ENCODE results near the gene TXNL4A. TPM values are rescaled to one million over a fixed set of nuclear protein-coding genes. Genes with fewer than 3 reads are reported as not detected.

Gene TXNL4A
- total RNA-seq, 1 experiment from 2014 or later = 91.5 TPM

DNA sequence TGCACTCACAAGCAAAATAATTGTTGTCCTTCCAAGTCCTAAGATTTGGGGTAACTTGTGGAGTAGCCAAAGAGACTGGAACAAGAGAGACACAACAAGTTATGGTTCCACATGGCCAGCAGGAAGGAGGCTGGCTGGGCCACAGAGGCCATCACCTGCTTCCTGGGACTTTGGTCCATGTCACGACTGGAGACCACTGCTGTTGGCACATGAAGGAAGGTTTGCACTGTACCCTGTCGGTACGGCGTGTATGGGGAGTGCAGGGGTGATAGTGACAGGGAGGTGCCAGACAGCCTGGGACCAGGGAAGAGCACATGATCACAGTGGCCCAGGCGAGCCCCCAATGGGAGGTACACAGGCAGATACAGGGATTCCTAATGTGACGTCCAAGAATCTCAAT is 52.4 kb downstream of the TXNL4A start:
- DNase-seq (ENCODE audit: low read depth) = no peak

DNA sequence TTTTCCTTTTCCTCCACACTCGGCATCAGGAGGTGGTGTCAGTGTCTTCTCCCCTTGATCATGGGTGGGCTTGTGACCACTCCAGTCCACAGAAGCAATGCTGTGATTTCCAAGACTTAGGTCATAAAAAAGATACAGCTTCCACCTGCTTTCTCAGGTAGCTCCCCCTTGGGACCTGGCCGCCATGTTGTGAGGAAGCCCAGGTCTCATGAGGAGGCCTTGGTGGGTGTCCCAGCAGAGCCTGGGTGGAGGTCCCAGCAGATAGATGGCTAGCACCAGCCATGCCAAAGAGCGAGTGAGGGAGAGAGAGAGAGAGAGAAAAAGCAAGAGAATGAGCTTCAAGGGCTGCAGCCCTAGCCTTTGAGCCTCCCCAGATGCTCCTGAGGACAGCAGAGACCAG is 52.9 kb downstream of the TXNL4A start:
- DNase-seq (ENCODE audit: low read depth) = no peak

DNA sequence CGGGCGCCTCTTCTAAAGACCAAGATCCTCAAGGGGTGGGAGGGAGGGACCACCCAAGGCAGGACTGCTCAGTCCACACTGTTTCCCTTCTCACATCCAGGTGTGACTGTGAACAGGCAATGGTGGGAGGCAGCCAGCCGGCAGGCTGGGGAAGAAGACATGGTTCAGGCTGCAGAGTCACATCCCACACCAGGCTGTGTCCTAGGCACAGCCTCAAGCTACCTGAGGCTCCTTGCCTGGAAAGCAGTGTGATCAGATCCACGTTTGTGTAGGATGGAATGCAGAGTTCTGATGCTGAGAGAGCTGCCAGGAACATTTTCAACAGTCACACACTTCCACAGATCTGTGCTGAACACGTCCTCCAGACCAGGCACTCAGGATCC is 53.3 kb downstream of the TXNL4A start:
- DNase-seq (ENCODE audit: low read depth) = no peak

DNA sequence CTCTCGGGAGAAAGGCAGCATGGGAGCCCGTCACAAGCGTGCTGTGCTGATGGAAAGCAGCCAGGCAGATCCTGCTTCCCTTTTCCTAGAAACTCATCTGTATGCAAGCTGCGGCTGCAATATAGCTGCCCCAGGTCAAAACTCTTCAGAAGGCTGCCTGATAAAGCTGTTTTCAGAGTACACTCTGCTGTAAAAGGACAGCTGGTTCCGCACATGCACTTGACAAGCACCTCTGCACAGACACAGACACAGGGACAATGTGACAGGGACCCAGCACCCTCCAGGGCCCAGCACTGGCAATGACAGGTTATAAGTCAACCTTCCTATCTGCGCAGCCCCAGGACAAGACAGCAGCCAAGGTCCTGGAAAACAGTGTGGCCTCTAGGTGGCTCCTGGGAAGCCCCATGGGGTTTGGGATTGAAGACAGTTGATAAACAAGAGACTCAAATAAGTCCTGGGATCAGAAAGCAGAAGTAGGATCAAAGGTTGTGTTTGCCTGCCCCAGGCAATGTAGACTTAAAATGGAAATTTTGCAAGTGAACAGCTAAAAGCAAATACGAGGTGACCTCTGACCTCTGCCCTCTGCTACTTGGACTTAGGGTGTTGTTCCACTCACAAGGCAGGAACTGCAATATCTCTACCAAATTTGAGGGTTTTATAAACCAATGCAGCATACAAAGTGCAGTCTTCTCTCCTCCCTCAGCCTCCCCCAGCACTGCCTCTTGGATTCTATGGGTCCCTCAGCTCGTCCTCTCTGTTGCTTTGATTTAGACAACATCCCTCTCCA is 53.9 kb downstream of the TXNL4A start:
- DNase-seq (ENCODE audit: low read depth) = no peak

DNA sequence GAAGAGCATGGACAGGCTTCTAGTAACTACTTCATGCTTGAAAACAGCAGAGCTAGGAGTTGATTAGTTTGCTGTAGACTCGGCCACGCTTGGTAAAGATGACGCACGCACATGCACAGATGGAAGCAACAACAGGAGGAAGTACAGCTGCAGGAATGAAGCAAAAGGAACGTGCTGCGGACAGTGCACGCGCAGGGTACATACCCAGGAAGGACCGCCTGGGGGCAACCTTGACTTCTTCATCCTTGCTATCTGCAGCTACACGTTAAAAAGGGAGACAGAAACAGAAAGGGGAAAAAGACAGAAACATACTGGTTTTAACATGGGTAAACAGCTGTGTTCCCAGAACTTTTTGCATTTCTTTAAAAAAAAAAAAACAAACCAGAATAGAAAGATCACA is 54.6 kb downstream of the TXNL4A start:
- no peak for DNase-seq (ENCODE audit: low read depth)

DNA sequence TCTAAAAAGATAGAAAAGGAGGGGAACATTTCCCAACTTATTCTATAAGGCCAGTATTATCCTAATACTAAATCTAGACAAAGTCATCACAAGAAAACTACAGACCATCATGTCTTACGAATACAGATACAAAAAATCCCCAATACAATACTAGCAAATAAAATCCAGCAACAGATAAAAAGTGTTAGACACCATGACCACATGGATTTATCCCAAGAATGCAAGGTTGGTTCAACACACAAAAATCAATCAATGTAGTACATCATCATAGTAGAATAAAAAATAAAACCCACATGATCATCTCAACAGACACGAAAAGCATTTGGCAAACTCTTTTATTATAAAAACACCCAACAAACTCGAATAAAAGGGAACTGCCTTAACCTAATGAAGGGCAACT is 55.5 kb downstream of the TXNL4A start:
- no peak for DNase-seq (ENCODE audit: low read depth)

DNA sequence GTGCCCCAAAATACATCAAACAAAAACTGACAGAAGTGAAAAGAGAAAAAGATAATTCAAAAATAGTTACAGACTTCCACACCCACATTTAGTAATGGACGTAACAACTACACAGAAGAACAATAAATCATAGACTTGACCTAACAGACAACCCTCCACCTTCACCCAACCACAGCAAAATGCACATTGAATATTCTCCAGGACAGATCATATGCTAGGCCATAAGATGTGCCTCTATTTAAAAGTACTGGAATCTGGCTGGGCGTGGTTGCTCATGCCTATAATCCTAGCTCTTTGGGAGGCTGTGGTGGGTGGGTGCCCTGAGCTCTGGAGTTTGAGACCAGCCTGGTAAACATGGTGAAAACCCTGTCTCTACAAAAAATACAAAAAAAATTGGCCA is 56.9 kb downstream of the TXNL4A start:
- no peak for DNase-seq (ENCODE audit: low read depth)

DNA sequence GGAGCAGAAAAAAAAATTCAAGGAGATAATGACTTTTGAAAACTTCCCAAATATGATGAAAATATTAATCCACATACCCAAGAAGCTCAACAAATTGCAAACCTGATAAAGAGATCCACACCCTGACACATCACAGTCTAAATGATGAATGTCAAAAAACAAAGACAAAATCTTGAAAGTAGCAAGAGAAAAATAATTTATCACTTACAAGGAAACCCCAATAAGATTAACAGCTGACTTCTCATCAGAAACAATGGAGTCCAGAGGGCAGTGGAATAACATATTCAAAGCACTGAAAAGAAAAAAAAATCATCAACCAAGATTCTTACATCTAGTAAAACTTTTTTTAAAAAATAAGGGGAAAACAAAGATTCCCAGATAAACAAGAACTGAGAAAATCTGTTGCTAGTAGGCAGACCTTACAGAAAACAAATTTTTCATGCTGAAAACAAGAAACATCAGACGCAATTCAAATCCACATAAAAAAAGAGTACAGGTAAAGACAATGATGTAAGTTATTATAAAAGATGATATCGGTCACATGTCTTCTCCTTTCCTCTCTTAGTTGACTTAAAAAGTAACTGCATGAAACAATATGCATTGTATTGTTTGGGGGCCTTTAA is 58.2 kb downstream of the TXNL4A start:
- no peak for DNase-seq (ENCODE audit: low read depth)

DNA sequence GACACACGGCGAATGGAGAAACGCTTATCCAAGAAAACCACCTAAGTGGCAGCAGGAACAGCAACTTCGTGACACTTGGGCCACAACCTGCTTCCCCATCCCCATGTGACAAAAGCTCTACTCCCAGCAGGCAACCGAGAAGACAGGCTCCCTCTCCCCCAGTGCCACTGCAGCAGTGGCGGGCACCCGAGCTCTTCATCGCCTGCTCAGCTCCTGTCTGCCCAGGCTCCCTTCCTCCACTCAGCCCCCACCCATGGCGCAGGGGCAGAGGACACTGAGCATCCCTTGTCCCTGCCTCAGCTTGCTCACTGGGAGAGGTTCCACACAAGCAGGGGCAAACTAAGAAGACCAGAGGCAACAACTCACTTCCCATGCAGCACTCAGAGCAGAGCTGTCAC is 59.8 kb downstream of the TXNL4A start:
- DNase-seq (ENCODE audit: low read depth) = no peak

DNA sequence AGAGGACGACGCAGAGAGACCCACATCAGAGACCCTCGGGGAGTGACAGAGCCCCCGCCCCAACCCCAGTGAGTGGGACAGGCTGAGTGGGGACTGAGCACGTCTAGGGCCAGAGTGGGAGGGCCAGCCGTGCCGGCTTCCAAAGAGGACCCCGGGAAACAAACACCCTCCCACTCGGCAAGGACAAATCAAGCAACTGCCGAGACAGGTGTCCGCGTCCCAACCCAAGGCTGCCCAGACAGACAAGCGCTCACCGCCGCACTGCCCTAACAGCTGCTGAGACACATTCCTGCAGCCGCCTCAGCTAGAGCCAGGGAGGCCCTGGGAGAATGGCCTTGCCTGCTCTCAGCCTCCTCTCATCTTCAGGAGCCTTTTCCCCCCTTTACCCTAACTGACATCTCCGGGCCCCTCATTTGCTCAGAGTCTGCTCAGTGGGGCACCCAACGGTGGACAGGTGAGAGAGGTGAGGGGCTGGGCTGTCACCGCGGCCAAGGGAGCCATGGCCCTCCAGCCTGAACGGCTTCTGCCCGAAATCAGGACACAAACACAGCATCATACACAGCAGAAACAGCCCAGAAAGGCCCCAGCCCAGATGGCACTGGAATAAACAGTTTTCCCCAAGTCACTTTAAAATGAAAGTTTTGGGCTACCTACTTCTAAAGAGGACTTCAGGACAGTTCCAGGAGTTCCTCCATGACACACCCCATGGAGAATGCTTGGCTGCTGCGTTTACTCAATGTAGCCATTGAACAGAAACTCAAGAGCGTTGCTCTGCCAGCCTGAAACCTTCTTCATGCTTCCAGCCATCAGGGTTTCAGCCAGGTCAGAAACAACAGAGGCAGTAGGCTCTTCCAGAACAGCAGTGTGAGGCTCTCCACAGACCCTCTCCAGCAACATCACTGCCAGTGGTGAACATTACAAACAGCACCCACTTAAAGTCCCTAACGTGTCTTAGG is 60.5 kb downstream of the TXNL4A start:
- DNase-seq (ENCODE audit: low read depth) = no peak

DNA sequence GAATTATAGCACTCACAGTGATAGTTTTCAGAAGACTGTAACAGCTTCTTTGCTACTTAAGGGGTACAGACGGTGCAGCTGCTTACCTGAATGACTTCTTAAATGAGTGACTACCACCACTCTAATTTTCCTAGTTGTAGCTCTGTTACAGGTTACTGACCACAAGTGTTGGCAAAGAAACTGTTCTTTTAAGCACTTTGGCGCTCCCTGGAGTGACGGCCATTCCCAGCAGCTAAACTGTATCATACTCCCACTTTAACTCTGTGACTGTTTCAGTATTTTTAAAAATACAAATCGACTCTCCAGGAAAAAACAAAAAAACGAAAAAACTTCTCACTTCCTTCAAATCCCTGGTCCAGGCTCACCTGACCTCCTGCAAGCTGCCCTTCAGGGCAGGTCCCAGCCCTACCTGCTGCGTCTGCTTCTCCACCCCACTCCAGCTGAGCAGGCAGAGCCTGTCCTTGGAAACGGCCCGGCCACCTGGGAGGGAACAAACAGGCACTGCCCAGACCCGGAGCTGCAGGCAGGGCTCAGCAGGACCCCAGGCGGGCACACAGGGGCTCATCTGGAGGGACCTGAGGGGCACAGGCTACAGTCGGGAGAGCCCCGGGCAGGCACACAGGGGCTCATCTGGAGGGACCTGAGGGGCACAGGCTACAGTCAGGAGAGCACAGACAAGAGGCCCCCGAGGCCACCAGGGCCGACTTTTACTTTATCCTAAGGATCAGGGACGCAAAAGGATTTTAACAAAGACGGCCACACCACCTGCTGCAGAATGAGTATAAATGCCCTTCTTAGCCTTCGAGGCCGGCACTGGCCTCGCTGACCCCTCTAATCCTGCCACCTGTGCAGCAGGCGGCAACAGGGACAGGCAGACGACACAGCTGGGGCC is 61.4 kb downstream of the TXNL4A start:
- DNase-seq (ENCODE audit: low read depth) = no peak

DNA sequence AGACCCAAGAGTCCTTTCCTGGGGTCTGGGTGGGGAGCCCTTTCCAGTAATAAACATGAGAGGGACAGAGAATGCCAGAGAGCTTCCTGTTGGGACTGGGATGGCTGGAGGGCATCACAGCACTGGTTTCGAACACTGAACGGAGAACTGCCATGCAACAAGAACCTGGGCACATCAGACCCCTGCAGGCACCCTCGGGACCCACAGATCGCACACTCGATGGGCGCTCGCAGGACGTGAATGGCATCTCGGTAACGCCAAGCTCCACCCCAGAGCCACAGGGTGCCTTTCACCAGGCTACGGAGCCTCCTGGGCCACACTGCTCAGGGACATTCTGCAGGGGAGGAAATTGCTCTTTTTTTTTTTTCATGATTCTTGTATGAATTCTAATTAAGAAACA is 62.1 kb downstream of the TXNL4A start:
- DNase-seq (ENCODE audit: low read depth) = no peak

DNA sequence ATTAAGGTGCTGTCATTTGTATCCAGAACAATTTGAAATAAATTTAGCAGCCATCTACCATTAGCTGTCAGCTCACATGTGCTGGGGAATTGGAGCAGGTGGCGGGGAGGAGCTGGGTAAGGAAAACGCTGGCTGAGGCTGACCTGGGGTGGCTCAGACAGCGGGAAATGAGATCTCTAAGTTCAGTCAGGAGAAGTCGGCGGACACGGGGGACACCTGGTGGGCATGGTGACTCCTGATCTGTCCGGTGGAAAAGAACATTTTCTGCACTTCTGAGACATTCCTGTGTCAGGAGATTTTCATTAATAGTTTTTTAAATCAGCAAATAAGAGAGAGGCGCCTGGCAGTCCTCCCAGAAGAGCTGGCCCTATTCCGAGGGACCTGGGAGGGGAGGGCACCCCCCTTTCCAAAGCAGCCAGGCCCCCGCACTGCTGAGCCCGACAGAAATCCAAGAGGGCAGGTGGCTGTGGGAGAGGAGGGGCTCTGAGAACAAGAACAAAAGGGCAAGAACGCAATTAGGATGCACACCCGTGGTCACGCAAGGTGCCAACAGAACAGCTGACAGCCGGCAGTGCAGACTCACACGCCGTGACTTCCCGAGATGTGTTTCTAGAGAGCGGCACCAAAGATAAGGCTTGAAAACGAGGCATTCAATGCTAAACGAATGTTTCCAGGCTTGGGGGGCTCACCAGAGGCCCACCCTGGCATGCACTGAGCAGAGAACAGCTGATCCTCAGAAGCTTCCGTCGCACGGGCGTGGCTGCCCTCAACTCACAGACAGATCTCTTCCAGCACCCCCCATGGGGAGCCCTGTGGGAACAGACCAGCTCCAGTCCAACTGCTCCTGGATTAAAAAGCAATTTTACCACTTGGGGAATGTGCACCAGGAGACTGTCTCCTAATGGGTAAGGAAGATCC is 63.3 kb downstream of the TXNL4A start:
- no peak for DNase-seq (ENCODE audit: low read depth)

DNA sequence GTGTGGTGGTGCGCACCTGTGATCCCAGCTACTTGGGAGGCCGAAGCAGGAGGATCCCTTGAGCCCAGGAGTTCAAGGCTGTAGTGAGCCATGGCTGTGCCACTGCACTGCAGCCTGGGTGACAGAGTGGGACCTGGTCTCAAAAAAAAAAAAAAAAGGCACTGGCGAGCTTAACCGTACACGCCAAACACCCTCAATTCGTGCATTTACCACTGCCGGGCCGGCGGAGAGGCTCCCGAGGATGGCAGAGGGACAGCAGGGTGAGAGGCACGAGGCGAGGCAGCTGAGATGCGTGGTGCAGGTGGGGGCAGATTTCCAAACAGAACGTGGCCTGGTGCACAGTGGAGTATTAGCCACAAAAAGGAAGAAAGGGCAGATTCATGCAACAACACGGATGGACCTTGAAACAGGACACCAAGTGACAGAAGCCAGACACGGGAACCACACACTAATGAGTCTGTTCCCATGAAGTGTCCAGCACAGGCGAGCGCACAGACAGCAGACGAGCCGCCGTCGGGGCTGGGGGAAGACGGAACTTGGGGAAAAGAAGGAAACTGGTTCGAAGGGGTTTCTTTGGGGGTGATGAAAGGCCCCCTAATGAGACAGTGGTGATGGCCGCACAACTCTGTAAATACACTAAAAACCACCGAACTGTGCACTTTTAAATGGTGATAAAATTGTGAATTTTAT is 64.3 kb downstream of the TXNL4A start:
- DNase-seq (ENCODE audit: low read depth) = no peak

DNA sequence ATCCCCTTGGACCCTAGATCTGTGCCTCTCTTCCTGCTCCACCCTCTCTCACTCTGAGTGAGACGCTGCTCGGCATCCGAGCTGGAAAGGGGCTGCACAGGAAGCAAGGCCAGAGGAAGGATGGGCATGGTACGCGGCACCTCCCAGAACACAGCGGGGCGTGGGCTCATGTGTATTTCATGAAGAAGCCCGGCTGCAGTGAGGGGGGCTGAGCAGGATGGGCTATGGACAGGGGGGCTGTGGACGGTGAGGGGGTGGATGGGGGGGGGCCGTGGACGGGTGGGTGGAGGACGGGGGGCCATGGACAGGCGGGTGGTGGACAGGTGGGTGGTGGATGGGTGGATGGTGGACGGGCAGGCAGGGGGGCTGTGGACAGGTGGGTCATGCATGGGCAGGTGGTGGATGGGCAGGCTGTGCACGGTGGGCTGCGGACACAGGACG is 65.4 kb downstream of the TXNL4A start:
- DNase-seq (ENCODE audit: low read depth) = no peak

DNA sequence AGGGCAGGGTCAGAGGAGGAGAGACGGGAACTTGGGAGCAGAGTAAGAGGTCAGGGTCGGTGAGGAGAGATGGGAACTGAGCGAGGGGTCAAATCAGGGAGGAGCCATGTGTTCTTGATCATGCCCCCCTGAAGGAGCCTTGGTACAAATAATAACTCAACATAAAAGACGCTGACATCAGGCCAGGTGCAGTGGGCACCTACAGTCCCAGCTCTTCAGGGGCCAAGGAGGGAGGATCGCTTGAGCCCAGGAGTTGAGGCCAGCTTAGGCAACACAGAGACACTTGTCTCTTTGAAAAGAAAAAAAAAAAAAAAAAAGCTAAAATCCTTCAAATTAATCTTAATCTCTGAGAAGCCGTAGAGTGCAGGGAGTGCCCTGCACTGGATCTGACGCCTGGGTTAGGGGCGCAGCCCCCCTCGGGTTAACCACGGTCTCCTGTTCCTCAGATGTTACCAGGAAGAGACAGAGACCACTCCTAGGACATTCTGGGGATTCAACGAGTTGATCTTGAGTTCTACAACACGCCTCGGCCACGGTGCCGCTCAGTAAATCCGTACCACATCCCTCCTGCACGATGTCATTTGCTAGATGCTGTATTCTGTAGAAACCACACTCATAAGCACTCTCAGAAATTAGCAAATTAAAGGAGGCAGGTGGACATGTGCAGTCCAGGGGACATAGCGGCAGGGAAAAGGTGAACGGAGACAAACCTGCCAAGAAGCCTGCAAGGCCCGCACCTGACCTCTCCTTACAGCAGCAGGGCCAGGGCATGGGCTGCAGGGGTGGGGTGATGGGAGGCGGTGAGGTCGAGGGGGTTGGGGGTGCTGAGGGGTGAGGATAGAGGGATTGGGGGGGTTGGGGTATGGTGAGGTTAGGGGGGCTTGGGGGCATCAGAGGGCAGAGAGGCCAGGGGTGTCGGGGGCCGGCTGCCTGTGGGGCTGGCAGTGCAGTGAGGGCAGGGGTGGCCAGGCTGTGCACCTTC is 66.1 kb downstream of the TXNL4A start:
- no peak for DNase-seq (ENCODE audit: low read depth)

All from Daoy (cell line).